Superior temporal gyrus (tissue), 1 donor: ENCODE data around the gene GAS2L2.

Source experiments
- DNase-seq: peaks from one replicate; pipeline ENCODE4 v3.0.0-alpha.2; 2016; ENCODE audit errors: extremely low spot score

Gene GAS2L2

GRCh38 chr17:35752945-35753764, at the start of gene GAS2L2:
Gene GAS2L2, minus strand, starts transcription at chr17:35753239. Its CDS starts 389 bp downstream, at chr17:35752850.
- DNase-seq: no peak

- DNase-seq: no peak
Observed at GRCh38 chr17:35801583-35802224, 48.7 kb upstream of the GAS2L2 start.

GRCh38 chr17:35799942-35800341, 46.9 kb upstream of the GAS2L2 start:
- DNase-seq: peak; percentile 50

GRCh38 chr17:35797918-35798317, 44.9 kb upstream of the GAS2L2 start:
- DNase-seq: no peak

- no peak for DNase-seq
Observed at GRCh38 chr17:35797370-35797769, 44.3 kb upstream of the GAS2L2 start.

GRCh38 chr17:35796942-35797341, 43.9 kb upstream of the GAS2L2 start:
- DNase-seq: no peak

- DNase-seq: no peak
Observed at GRCh38 chr17:35795871-35796265, 42.8 kb upstream of the GAS2L2 start.

GRCh38 chr17:35795007-35795870, 42.2 kb upstream of the GAS2L2 start, which contains the start of gene MMP28:
Gene MMP28, minus strand, starts transcription at chr17:35795641. Its CDS starts 264 bp downstream, at chr17:35795377.
- no peak for DNase-seq

GRCh38 chr17:35793257-35793656, 40.2 kb upstream of the GAS2L2 start:
- no peak for DNase-seq

- no peak for DNase-seq
Observed at GRCh38 chr17:35791681-35792350, 38.8 kb upstream of the GAS2L2 start.

GRCh38 chr17:35790841-35791240, 37.8 kb upstream of the GAS2L2 start:
- DNase-seq: no peak

- DNase-seq: no peak
Observed at GRCh38 chr17:35788477-35789368, 35.7 kb upstream of the GAS2L2 start.

GRCh38 chr17:35786941-35787432, 33.9 kb upstream of the GAS2L2 start:
- DNase-seq: no peak

GRCh38 chr17:35784895-35785294, 31.9 kb upstream of the GAS2L2 start:
- no peak for DNase-seq

- no peak for DNase-seq
Observed at GRCh38 chr17:35780950-35781349, 27.9 kb upstream of the GAS2L2 start.

GRCh38 chr17:35778641-35779196, 25.7 kb upstream of the GAS2L2 start:
- no peak for DNase-seq

- DNase-seq: no peak
Observed at GRCh38 chr17:35775583-35775982, 22.5 kb upstream of the GAS2L2 start.

GRCh38 chr17:35775039-35775438, 22.0 kb upstream of the GAS2L2 start:
- no peak for DNase-seq

GRCh38 chr17:35774499-35774898, 21.5 kb upstream of the GAS2L2 start:
- no peak for DNase-seq
